SK-N-SH (cell line): Measurements from ENCODE around the gene PPP2R5C. TPM values are rescaled to one million over a fixed set of nuclear protein-coding genes. Genes with fewer than 3 reads are reported as not detected.

Experiments used
- CTCF ChIA-PET: fragments of 300-600, 350-600 bp; formaldehyde crosslinking; extraction: SDS; loops from one replicate; lab custom pipeline; 2021; lab: Yijun Ruan, JAX
- POLR2A ChIA-PET: fragments of 350-600 bp; sonication (Branson Sonifier 250); formaldehyde crosslinking; extraction: SDS; loops from one replicate; lab custom pipeline; 2020; ENCODE audit warnings: antibody characterized with exemption, inconsistent platforms; lab: Yijun Ruan, JAX
- DNase-seq: peaks from one replicate; pipeline ENCODE4 v3.0.0; 2012
- H2AFZ ChIP-seq: fragments of 200-600 bp; sonication (generic); 2 replicates; pipeline ENCODE4 v1.8.1; 2016; ENCODE audit warnings: antibody characterized with exemption, mild to moderate bottlenecking, low read depth
- H3F3A ChIP-seq: fragments of 200-600 bp; sonication (generic); replicated peaks from 2 replicates; pipeline ENCODE3; 2016; ENCODE audit warnings: antibody characterized with exemption, mild to moderate bottlenecking; ENCODE audit not compliant: insufficient read depth
- H3K27ac ChIP-seq, 2 experiments: fragments of 200-500 bp in 1 of 2; fragments of 200-600 bp in 1 of 2; sonication (Bioruptor generic) in 1 of 2; sonication (generic), shearing (Covaris generic) in 1 of 2; 2 replicates each; pipeline versions ENCODE4 v1.5.1 to v1.6.1; 2014 to 2016; ENCODE audit warnings: low read depth in 2 of 2, inconsistent platforms in 1 of 2, low read length in 1 of 2, mild to moderate bottlenecking in 1 of 2, mixed read lengths in 1 of 2
- H3K27me3 ChIP-seq: fragments of 200-600 bp; sonication (generic), shearing (Covaris generic); 2 replicates; pipeline ENCODE4 v1.6.1; 2016; ENCODE audit warnings: mixed run types; ENCODE audit not compliant: insufficient read depth
- H3K36me3 ChIP-seq, 2 experiments: fragments of 200-500 bp in 1 of 2; fragments of 200-600 bp in 1 of 2; sonication (Bioruptor generic) in 1 of 2; sonication (generic) in 1 of 2; replicated peaks in 1 of 2; 2 replicates each; pipeline versions ENCODE3 to v1.5.1; 2014 to 2016; ENCODE audit warnings: low read length in 1 of 2, mild to moderate bottlenecking in 1 of 2; ENCODE audit not compliant: insufficient read depth in 2 of 2, control insufficient read depth in 1 of 2
- H3K4me1 ChIP-seq, 2 experiments: fragments of 200-500 bp in 1 of 2; fragments of 200-600 bp in 1 of 2; sonication (Bioruptor generic) in 1 of 2; sonication (generic), shearing (Covaris generic) in 1 of 2; 2 replicates each; pipeline versions ENCODE4 v1.5.1 to v1.6.1; 2014 to 2016; ENCODE audit warnings: low read depth in 1 of 2, low read length in 1 of 2, mixed run types in 1 of 2; ENCODE audit not compliant: insufficient read depth in 2 of 2, control insufficient read depth in 1 of 2
- H3K4me2 ChIP-seq: fragments of 200-600 bp; sonication (generic), shearing (Covaris generic); 2 replicates; pipeline ENCODE4 v1.6.1; 2017; ENCODE audit warnings: mixed run types
- H3K4me3 ChIP-seq, 2 experiments: fragments of 200-500 bp in 1 of 2; fragments of 200-600 bp in 1 of 2; sonication (Bioruptor generic) in 1 of 2; sonication (generic), shearing (Covaris generic) in 1 of 2; 2 replicates each; pipeline versions ENCODE4 v1.5.1 to v1.8.1; 2014 to 2016; ENCODE audit warnings: low read depth in 2 of 2, inconsistent platforms in 1 of 2, low read length in 1 of 2, mild to moderate bottlenecking in 1 of 2, mixed read lengths in 1 of 2, moderate library complexity in 1 of 2
- H3K79me2 ChIP-seq: fragments of 200-600 bp; sonication (generic); 2 replicates; pipeline ENCODE4 v1.8.1; 2017; ENCODE audit warnings: mild to moderate bottlenecking; ENCODE audit not compliant: insufficient read depth
- H3K9ac ChIP-seq: fragments of 200-600 bp; sonication (generic); 2 replicates; pipeline ENCODE4 v1.6.1; 2017; ENCODE audit warnings: mixed run types
- H3K9me2 ChIP-seq: fragments of 200-600 bp; sonication (generic); 2 replicates; pipeline ENCODE4 v1.6.1; 2017; ENCODE audit warnings: mixed run types
- H3K9me3 ChIP-seq: fragments of 200-600 bp; sonication (generic); 2 replicates; pipeline ENCODE4 v1.6.1; 2017; ENCODE audit warnings: mixed run types, mild to moderate bottlenecking, moderate library complexity
- H4K20me1 ChIP-seq: fragments of 200-600 bp; sonication (generic); 2 replicates; pipeline ENCODE4 v1.6.1; 2017; ENCODE audit warnings: mild to moderate bottlenecking, mixed run types; ENCODE audit not compliant: insufficient read depth
- CHD2 ChIP-seq: fragments of 150-350 bp; IDR thresholded peaks from 2 replicates; pipeline ENCODE4 v1.6.1; 2018; ENCODE audit warnings: low read length; ENCODE audit not compliant: partially characterized antibody
- ELF1 ChIP-seq: IDR thresholded peaks from 2 replicates; pipeline ENCODE4 v1.4.0; 2012
- EP300 ChIP-seq, 2 experiments: IDR thresholded peaks; 2 replicates each; pipeline versions ENCODE4 v1.4.0 to v1.6.1; 2012; ENCODE audit warnings: borderline replicate concordance in 1 of 2, low read depth in 1 of 2, low read length in 1 of 2
- EZH2phosphoT487 ChIP-seq: fragments of 200-600 bp; sonication (generic); IDR thresholded peaks from 2 replicates; pipeline ENCODE4 v1.6.1; 2017; ENCODE audit warnings: low read depth, mixed run types, mild to moderate bottlenecking, antibody characterized with exemption, moderate library complexity, borderline replicate concordance
- FOSL2 ChIP-seq: IDR thresholded peaks from 2 replicates; pipeline ENCODE4 v1.4.0; 2012; ENCODE audit warnings: low read depth, mild to moderate bottlenecking, moderate library complexity, borderline replicate concordance
- GATA2 ChIP-seq: sonication (generic); formaldehyde crosslinking; IDR thresholded peaks from 2 replicates; pipeline ENCODE4 v1.5.0; 2020; ENCODE audit warnings: mild to moderate bottlenecking, missing genetic modification reagents
- MXI1 ChIP-seq: IDR thresholded peaks from 2 replicates; pipeline ENCODE4 v1.6.1; 2012; ENCODE audit warnings: mild to moderate bottlenecking, low read depth, low read length, improper control_type of control experiment
- NFIC ChIP-seq: IDR thresholded peaks from 2 replicates; pipeline ENCODE4 v1.4.0; 2012; ENCODE audit warnings: borderline replicate concordance
- RAD21 ChIP-seq: IDR thresholded peaks from 2 replicates; pipeline ENCODE4 v1.6.1; 2012; ENCODE audit warnings: mild to moderate bottlenecking, low read length
- RFX5 ChIP-seq: IDR thresholded peaks from 2 replicates; pipeline ENCODE4 v1.6.1; 2012; ENCODE audit warnings: mild to moderate bottlenecking, improper control_type of control experiment, low read length
- SMC3 ChIP-seq: IDR thresholded peaks from 2 replicates; pipeline ENCODE4 v1.6.1; 2012; ENCODE audit warnings: low read depth, low read length, improper control_type of control experiment
- TAF1 ChIP-seq: IDR thresholded peaks from 2 replicates; pipeline ENCODE4 v1.6.1; 2012; ENCODE audit warnings: low read depth, mild to moderate bottlenecking, low read length, moderate library complexity, borderline replicate concordance
- YY1 ChIP-seq: IDR thresholded peaks from 2 replicates; pipeline ENCODE4 v1.4.0; 2012; ENCODE audit warnings: low read depth, mild to moderate bottlenecking
- WGBS: methylation state at CpG from one replicate; pipeline ENCODE4 v1.1.6; 2017; ENCODE audit warnings: low lambda C conversion rate; 5-methylcytosine and 5-hydroxymethylcytosine counted together
- polyA plus RNA-seq, 3 experiments: library from polyadenylated mRNA; depleted of rRNA; stranded (reverse); fragments of >200 nt; gene quantifications; 2 replicates each; pipeline ENCODE4 v1.2.3, GENCODE V29; 2012
- TF ChIP-seq, protein P1 (sequence below): IDR thresholded peaks from 2 replicates; pipeline ENCODE4 v1.4.0; 2012; ENCODE audit warnings: low read depth, borderline replicate concordance
- TF ChIP-seq, protein P2 (sequence below): fragments of 150-350 bp; IDR thresholded peaks from 2 replicates; pipeline ENCODE4 v1.6.1; 2016; ENCODE audit warnings: mild to moderate bottlenecking, low read depth, low read length
- TF ChIP-seq, protein P3 (sequence below): IDR thresholded peaks from 2 replicates; pipeline ENCODE4; 2012
- TF ChIP-seq, protein P4 (sequence below): fragments of 150-350 bp; IDR thresholded peaks from 2 replicates; pipeline ENCODE4 v1.6.1; 2017; ENCODE audit warnings: antibody characterized with exemption, low read length, low read depth, borderline replicate concordance
- TF ChIP-seq, protein P5 (sequence below): fragments of 200-600 bp; sonication (generic); IDR thresholded peaks from 2 replicates; pipeline ENCODE4 v1.6.1; 2017; ENCODE audit warnings: antibody characterized with exemption, mild to moderate bottlenecking, moderate library complexity
- TF ChIP-seq, protein P6 (sequence below): IDR thresholded peaks from 2 replicates; pipeline ENCODE4 v1.4.0; 2012; ENCODE audit warnings: low read depth

The PPP2R5C gene
- polyA plus RNA-seq, 1 of the 3 experiments (the other 2 are of a cell fraction): 43.7 TPM

DNA sequence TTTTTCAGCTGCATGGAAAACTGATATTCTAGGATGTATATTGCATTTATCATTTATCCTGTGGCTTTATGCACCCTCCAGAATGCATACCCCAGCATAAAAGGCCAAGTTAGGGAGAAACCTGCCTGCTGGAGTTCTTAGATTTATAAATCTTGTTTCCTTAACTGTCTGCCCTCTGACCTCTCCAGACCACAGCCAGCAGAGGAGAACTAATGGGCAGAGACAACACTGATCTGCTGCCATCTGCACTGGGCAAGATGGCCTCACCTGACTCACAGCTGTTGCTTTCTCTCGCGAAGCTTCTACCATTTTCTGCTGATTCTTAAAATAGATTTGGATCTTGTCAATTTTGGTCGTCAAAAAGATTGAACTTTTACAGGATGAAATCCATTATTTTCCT is 65.8 kb downstream of the PPP2R5C start:
- Histone ChIP-seq H2AFZ (no peak overlapping the region), H3F3A (no peaks in the 10 kb centered on the region), H3K27me3 (no peaks in the 10 kb centered on the region), H4K20me1 (peaks cover 36% of the 10 kb centered on the region), H3K79me2 (peaks cover 100% of the 10 kb centered on the region), H3K9ac (no peak overlapping the region), H3K36me3 (peaks cover 29 to 31% of the 10 kb centered on the region in 2 experiments), H3K9me3 (no peaks in the 10 kb centered on the region), H3K9me2 (no peaks in the 10 kb centered on the region), H3K4me3 (no peak overlapping the region), H3K27ac (peak overlapping the region in 1 of 2 experiments; percentile 43; a peak in 1 of 4 replicates), H3K4me1 (peaks cover 0 to 23% of the 10 kb centered on the region in 2 experiments; a peak in 2 of 4 replicates), H3K4me2 (no peak overlapping the region)
- CTCF ChIA-PET: interaction anchor here (1.3 kb wide), 1 partner anchor 269 kb away, joined by 4 read pairs; no protein-coding TSS in a partner anchor
- DNase-seq: no peak
- POLR2A ChIA-PET: no interaction called here
- 84% methylated on average over 3 of the region's 3 CpGs for WGBS
- TF ChIP-seq EZH2phosphoT487 (no peak), YY1 (no peak), TAF1 (no peak), RAD21 (no peak), GATA2 (CRISPR knock-in tag) (no peak), EP300 (IDR thresholded peaks at IDR 0.05; ENCODE audit: borderline replicate concordance in 1 of 2, low read depth in 1 of 2, low read length in 1 of 2) (no peak), ELF1 (no peak), NFIC (no peak), RFX5 (no peak), CHD2 (no peak)
- TF ChIP-seq, protein P1, sequence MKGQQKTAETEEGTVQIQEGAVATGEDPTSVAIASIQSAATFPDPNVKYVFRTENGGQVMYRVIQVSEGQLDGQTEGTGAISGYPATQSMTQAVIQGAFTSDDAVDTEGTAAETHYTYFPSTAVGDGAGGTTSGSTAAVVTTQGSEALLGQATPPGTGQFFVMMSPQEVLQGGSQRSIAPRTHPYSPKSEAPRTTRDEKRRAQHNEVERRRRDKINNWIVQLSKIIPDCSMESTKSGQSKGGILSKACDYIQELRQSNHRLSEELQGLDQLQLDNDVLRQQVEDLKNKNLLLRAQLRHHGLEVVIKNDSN: no peak
- TF ChIP-seq, protein P2, sequence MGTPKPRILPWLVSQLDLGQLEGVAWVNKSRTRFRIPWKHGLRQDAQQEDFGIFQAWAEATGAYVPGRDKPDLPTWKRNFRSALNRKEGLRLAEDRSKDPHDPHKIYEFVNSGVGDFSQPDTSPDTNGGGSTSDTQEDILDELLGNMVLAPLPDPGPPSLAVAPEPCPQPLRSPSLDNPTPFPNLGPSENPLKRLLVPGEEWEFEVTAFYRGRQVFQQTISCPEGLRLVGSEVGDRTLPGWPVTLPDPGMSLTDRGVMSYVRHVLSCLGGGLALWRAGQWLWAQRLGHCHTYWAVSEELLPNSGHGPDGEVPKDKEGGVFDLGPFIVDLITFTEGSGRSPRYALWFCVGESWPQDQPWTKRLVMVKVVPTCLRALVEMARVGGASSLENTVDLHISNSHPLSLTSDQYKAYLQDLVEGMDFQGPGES: no peak
- TF ChIP-seq, protein P3, sequence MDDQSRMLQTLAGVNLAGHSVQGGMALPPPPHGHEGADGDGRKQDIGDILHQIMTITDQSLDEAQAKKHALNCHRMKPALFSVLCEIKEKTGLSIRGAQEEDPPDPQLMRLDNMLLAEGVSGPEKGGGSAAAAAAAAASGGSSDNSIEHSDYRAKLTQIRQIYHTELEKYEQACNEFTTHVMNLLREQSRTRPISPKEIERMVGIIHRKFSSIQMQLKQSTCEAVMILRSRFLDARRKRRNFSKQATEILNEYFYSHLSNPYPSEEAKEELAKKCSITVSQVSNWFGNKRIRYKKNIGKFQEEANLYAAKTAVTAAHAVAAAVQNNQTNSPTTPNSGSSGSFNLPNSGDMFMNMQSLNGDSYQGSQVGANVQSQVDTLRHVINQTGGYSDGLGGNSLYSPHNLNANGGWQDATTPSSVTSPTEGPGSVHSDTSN: no peak
- TF ChIP-seq, protein P4, sequence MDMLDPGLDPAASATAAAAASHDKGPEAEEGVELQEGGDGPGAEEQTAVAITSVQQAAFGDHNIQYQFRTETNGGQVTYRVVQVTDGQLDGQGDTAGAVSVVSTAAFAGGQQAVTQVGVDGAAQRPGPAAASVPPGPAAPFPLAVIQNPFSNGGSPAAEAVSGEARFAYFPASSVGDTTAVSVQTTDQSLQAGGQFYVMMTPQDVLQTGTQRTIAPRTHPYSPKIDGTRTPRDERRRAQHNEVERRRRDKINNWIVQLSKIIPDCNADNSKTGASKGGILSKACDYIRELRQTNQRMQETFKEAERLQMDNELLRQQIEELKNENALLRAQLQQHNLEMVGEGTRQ: no peak
- TF ChIP-seq, all 33 proteins: peak for 0

DNA sequence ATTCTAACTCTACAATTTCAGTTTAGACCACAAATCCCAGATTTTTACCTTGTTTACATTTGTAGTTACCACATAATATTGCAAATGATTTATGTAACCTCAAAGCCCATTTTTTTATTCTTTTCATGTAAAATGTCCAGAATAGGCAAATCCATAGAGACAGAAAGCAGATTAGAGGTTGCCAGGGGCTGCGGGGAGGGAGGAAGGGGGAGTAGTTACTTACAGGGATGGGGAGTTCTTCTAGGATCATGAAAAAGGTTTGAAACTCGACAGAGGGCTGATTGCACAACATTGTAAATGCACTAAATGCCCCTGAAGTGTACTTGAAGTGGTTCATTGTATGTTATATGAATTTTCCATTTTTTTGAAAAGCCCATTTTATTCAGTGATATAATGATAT is 66.5 kb downstream of the PPP2R5C start:
- POLR2A ChIA-PET: no interaction called here
- Histone ChIP-seq H3F3A (no peaks in the 10 kb centered on the region), H3K4me3 (no peak overlapping the region), H2AFZ (no peak overlapping the region), H3K4me1 (peaks cover 0 to 29% of the 10 kb centered on the region in 2 experiments; a peak in 2 of 4 replicates), H3K79me2 (peaks cover 100% of the 10 kb centered on the region), H3K9me3 (no peaks in the 10 kb centered on the region), H3K9me2 (no peaks in the 10 kb centered on the region), H3K4me2 (no peak overlapping the region)
- DNase-seq: no peak
- TF ChIP-seq YY1: no peak
- TF ChIP-seq, protein P2: no peak
- no peak for TF ChIP-seq MXI1
- TF ChIP-seq, protein P5, sequence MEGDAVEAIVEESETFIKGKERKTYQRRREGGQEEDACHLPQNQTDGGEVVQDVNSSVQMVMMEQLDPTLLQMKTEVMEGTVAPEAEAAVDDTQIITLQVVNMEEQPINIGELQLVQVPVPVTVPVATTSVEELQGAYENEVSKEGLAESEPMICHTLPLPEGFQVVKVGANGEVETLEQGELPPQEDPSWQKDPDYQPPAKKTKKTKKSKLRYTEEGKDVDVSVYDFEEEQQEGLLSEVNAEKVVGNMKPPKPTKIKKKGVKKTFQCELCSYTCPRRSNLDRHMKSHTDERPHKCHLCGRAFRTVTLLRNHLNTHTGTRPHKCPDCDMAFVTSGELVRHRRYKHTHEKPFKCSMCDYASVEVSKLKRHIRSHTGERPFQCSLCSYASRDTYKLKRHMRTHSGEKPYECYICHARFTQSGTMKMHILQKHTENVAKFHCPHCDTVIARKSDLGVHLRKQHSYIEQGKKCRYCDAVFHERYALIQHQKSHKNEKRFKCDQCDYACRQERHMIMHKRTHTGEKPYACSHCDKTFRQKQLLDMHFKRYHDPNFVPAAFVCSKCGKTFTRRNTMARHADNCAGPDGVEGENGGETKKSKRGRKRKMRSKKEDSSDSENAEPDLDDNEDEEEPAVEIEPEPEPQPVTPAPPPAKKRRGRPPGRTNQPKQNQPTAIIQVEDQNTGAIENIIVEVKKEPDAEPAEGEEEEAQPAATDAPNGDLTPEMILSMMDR: no peak
- no peak for TF ChIP-seq FOSL2
- TF ChIP-seq, protein P6, sequence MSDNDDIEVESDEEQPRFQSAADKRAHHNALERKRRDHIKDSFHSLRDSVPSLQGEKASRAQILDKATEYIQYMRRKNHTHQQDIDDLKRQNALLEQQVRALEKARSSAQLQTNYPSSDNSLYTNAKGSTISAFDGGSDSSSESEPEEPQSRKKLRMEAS: no peak
- TF ChIP-seq SMC3: no peak
- TF ChIP-seq, protein P4: no peak
- TF ChIP-seq, all 33 proteins: peak for 0
- 68% methylated on average over 2 of the region's 2 CpGs for WGBS
- Histone ChIP-seq H3K27me3 (no peaks in the 10 kb centered on the region), H3K36me3 (peaks cover 31 to 36% of the 10 kb centered on the region in 2 experiments), H3K9ac (no peak overlapping the region), H4K20me1 (peaks cover 33% of the 10 kb centered on the region), H3K27ac (peak overlapping the region in 1 of 2 experiments; percentile 28; a peak in 2 of 4 replicates)
- CTCF ChIA-PET: interaction anchor here (1.3 kb wide), 1 partner anchor 269 kb away, joined by 4 read pairs; no protein-coding TSS in a partner anchor
